GM12878 (cell line): ENCODE data around the gene ITIH1.

Experiments used
- EP300 ChIP-seq, 2 experiments: fragments of 150-350 bp in 1 of 2; IDR thresholded peaks; 2 replicates each; pipeline ENCODE4 v1.6.1; 2011 to 2012; ENCODE audit warnings: low read depth in 2 of 2, low read length in 2 of 2, borderline replicate concordance in 1 of 2, improper control_type of control experiment in 1 of 2, inconsistent platforms in 1 of 2; ENCODE audit not compliant: control insufficient read depth in 1 of 2
- ESRRA ChIP-seq: IDR thresholded peaks from 2 replicates; pipeline ENCODE4 v1.6.1; 2012; ENCODE audit warnings: mild to moderate bottlenecking, low read length, improper control_type of control experiment
- EZH2 ChIP-seq: IDR thresholded peaks from 2 replicates; pipeline ENCODE4 v1.6.1; 2012; ENCODE audit warnings: low read depth, mild to moderate bottlenecking, control low read depth, inconsistent platforms, low read length, borderline replicate concordance; ENCODE audit not compliant: control insufficient read depth
- FOS ChIP-seq: IDR thresholded peaks from 3 replicates; pipeline ENCODE4 v1.6.1; 2011; ENCODE audit warnings: borderline replicate concordance; ENCODE audit not compliant: insufficient read length; ENCODE audit errors: extremely low read depth
- MYC ChIP-seq: IDR thresholded peaks from 2 replicates; pipeline ENCODE4 v1.6.1; 2011; ENCODE audit warnings: mild to moderate bottlenecking, low read length, moderate library complexity, inconsistent platforms; ENCODE audit not compliant: insufficient read depth, insufficient replicate concordance, insufficient read length, severe bottlenecking
- TAF1 ChIP-seq: IDR thresholded peaks from 2 replicates; pipeline ENCODE4 v1.6.1; 2011; ENCODE audit warnings: mild to moderate bottlenecking, low read depth, low read length, borderline replicate concordance
- ZZZ3 ChIP-seq: IDR thresholded peaks from 2 replicates; pipeline ENCODE4 v1.6.1; 2011; ENCODE audit warnings: low read depth; ENCODE audit not compliant: control insufficient read depth, insufficient read length
- TF ChIP-seq, protein P1 (sequence below): IDR thresholded peaks from 2 replicates; pipeline ENCODE4 v1.6.1; 2011; ENCODE audit warnings: borderline replicate concordance, low read depth, mild to moderate bottlenecking, moderate library complexity, low read length; ENCODE audit not compliant: insufficient read depth, poor library complexity, severe bottlenecking
- TF ChIP-seq, protein P2 (sequence below), 3 experiments: IDR thresholded peaks in 2 of 3; conservative IDR thresholded peaks in 1 of 3; 2 replicates each; pipeline ENCODE4 v1.5.1; 2011; ENCODE audit warnings: low read depth in 3 of 3, low read length in 3 of 3, mild to moderate bottlenecking in 3 of 3, control low read depth in 2 of 3, moderate library complexity in 2 of 3, inconsistent platforms in 1 of 3, mixed read lengths in 1 of 3; ENCODE audit not compliant: control insufficient read depth in 2 of 3, insufficient read depth in 1 of 3; ENCODE audit errors: extremely low read depth in 1 of 3
- TF ChIP-seq, protein P3 (sequence below): fragments of 450-650 bp; IDR thresholded peaks from 2 replicates; pipeline ENCODE4 v1.6.1; 2014; ENCODE audit warnings: mild to moderate bottlenecking
- TF ChIP-seq, protein P4 (sequence below): IDR thresholded peaks from 2 replicates; pipeline ENCODE4 v1.6.1; 2012; ENCODE audit warnings: mild to moderate bottlenecking, low read depth, low read length
- TF ChIP-seq, protein P5 (sequence below): IDR thresholded peaks from 2 replicates; pipeline ENCODE4 v1.6.1; 2011; ENCODE audit warnings: low read depth, low read length, improper control_type of control experiment, borderline replicate concordance
- TF ChIP-seq, protein P6 (sequence below): IDR thresholded peaks from 2 replicates; pipeline ENCODE4 v1.6.1; 2012; ENCODE audit warnings: low read depth, low read length, improper control_type of control experiment

DNA sequence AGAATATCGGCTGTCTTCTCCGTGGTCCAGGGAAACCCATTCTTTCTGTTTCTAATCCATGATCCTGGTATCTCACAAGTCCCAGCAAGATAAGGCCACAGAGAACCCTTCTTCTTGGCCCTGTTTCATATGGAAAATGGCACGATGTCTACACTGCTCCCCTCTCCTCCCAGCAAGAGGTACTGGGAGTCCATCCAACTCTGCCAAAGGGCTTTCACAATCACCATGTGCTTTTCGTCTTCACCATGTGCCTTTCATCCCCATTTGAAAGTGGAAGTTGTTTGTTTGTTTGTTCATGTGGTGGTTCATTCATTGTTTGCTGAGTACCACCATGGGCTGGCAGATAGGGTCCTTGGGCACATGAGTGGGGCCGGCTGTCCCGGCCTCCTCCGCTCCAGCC, 22.7 kb downstream of the ITIH1 start:
- TF ChIP-seq, protein P1, sequence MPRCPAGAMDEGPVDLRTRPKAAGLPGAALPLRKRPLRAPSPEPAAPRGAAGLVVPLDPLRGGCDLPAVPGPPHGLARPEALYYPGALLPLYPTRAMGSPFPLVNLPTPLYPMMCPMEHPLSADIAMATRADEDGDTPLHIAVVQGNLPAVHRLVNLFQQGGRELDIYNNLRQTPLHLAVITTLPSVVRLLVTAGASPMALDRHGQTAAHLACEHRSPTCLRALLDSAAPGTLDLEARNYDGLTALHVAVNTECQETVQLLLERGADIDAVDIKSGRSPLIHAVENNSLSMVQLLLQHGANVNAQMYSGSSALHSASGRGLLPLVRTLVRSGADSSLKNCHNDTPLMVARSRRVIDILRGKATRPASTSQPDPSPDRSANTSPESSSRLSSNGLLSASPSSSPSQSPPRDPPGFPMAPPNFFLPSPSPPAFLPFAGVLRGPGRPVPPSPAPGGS, result no peak
- TF ChIP-seq ESRRA (no peak), EP300 (IDR thresholded peaks at IDR 0.05; ENCODE audit: borderline replicate concordance in 1 of 2, control insufficient read depth in 1 of 2, low read depth in 2 of 2, low read length in 2 of 2) (no peak), ZZZ3 (no peak), MYC (no peak), EZH2 (no peak), FOS (no peak), TAF1 (no peak)
- TF ChIP-seq, protein P2, sequence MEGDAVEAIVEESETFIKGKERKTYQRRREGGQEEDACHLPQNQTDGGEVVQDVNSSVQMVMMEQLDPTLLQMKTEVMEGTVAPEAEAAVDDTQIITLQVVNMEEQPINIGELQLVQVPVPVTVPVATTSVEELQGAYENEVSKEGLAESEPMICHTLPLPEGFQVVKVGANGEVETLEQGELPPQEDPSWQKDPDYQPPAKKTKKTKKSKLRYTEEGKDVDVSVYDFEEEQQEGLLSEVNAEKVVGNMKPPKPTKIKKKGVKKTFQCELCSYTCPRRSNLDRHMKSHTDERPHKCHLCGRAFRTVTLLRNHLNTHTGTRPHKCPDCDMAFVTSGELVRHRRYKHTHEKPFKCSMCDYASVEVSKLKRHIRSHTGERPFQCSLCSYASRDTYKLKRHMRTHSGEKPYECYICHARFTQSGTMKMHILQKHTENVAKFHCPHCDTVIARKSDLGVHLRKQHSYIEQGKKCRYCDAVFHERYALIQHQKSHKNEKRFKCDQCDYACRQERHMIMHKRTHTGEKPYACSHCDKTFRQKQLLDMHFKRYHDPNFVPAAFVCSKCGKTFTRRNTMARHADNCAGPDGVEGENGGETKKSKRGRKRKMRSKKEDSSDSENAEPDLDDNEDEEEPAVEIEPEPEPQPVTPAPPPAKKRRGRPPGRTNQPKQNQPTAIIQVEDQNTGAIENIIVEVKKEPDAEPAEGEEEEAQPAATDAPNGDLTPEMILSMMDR (IDR thresholded peaks at IDR 0.05 in 2 of 3, conservative IDR thresholded peaks at IDR 0.05 in 1 of 3; ENCODE audit: control insufficient read depth in 2 of 3, extremely low read depth in 1 of 3, insufficient read depth in 1 of 3, low read depth in 3 of 3, low read length in 3 of 3), result no peak
- TF ChIP-seq, protein P3, sequence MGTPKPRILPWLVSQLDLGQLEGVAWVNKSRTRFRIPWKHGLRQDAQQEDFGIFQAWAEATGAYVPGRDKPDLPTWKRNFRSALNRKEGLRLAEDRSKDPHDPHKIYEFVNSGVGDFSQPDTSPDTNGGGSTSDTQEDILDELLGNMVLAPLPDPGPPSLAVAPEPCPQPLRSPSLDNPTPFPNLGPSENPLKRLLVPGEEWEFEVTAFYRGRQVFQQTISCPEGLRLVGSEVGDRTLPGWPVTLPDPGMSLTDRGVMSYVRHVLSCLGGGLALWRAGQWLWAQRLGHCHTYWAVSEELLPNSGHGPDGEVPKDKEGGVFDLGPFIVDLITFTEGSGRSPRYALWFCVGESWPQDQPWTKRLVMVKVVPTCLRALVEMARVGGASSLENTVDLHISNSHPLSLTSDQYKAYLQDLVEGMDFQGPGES, result no peak
- TF ChIP-seq, protein P4, sequence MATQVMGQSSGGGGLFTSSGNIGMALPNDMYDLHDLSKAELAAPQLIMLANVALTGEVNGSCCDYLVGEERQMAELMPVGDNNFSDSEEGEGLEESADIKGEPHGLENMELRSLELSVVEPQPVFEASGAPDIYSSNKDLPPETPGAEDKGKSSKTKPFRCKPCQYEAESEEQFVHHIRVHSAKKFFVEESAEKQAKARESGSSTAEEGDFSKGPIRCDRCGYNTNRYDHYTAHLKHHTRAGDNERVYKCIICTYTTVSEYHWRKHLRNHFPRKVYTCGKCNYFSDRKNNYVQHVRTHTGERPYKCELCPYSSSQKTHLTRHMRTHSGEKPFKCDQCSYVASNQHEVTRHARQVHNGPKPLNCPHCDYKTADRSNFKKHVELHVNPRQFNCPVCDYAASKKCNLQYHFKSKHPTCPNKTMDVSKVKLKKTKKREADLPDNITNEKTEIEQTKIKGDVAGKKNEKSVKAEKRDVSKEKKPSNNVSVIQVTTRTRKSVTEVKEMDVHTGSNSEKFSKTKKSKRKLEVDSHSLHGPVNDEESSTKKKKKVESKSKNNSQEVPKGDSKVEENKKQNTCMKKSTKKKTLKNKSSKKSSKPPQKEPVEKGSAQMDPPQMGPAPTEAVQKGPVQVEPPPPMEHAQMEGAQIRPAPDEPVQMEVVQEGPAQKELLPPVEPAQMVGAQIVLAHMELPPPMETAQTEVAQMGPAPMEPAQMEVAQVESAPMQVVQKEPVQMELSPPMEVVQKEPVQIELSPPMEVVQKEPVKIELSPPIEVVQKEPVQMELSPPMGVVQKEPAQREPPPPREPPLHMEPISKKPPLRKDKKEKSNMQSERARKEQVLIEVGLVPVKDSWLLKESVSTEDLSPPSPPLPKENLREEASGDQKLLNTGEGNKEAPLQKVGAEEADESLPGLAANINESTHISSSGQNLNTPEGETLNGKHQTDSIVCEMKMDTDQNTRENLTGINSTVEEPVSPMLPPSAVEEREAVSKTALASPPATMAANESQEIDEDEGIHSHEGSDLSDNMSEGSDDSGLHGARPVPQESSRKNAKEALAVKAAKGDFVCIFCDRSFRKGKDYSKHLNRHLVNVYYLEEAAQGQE, result no peak
- TF ChIP-seq, protein P5, sequence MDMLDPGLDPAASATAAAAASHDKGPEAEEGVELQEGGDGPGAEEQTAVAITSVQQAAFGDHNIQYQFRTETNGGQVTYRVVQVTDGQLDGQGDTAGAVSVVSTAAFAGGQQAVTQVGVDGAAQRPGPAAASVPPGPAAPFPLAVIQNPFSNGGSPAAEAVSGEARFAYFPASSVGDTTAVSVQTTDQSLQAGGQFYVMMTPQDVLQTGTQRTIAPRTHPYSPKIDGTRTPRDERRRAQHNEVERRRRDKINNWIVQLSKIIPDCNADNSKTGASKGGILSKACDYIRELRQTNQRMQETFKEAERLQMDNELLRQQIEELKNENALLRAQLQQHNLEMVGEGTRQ, result no peak
- TF ChIP-seq, protein P6, sequence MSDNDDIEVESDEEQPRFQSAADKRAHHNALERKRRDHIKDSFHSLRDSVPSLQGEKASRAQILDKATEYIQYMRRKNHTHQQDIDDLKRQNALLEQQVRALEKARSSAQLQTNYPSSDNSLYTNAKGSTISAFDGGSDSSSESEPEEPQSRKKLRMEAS, result no peak
